ENCODE measurements around the gene TARM1. TPM values are rescaled to one million over a fixed set of nuclear protein-coding genes. Genes with fewer than 3 reads are reported as not detected.
A peak's percentile ranks its signal among the peaks of the same experiment; 100 is the strongest.

TARM1 gene
- total RNA-seq, 1 donor from 2014 or later = not detected

DNA sequence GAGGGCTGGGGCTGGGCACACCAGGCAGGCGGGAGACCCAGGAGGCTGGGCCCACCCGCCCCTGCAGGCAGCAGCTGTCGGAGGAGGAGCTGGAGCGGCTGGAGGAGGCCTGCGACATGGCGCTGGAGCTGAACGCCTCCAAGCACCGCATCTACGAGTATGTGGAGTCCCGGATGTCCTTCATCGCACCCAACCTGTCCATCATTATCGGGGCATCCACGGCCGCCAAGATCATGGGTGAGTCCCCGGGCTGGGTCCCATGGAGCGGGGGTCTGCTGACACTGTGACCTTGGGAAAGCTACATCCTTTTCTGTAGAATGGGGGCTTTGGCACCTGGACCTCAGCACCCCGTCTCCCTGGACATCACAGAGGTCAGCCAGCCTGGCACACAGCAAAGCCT lies 42.5 kb upstream of the TARM1 start:
- Mint-ChIP-seq H3K9me3 (no peaks in the 10 kb centered on the region), H3K27ac (no peak overlapping the region), H3K4me1 (no peaks in the 10 kb centered on the region), H3K27me3 (ENCODE audit: insufficient read depth, low read depth) (peaks cover 3% of the 10 kb centered on the region), H3K4me3 (no peak overlapping the region), H3K36me3 (peaks cover 23% of the 10 kb centered on the region)
- TF ChIP-seq EZH2phosphoT487 (IDR thresholded peaks at IDR 0.05) (no peak), EZH2 (IDR thresholded peaks at IDR 0.05) (no peak)
- TF ChIP-seq, protein P1, sequence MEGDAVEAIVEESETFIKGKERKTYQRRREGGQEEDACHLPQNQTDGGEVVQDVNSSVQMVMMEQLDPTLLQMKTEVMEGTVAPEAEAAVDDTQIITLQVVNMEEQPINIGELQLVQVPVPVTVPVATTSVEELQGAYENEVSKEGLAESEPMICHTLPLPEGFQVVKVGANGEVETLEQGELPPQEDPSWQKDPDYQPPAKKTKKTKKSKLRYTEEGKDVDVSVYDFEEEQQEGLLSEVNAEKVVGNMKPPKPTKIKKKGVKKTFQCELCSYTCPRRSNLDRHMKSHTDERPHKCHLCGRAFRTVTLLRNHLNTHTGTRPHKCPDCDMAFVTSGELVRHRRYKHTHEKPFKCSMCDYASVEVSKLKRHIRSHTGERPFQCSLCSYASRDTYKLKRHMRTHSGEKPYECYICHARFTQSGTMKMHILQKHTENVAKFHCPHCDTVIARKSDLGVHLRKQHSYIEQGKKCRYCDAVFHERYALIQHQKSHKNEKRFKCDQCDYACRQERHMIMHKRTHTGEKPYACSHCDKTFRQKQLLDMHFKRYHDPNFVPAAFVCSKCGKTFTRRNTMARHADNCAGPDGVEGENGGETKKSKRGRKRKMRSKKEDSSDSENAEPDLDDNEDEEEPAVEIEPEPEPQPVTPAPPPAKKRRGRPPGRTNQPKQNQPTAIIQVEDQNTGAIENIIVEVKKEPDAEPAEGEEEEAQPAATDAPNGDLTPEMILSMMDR (IDR thresholded peaks at IDR 0.05) = no peak
- Histone ChIP-seq H4K20me1 (ENCODE audit: low read depth) (no peaks in the 10 kb centered on the region), H3K27ac (no peak overlapping the region), H3K4me3 (no peak overlapping the region), H3F3A (ENCODE audit: low read depth) (no peaks in the 10 kb centered on the region), H3K4me1 (no peaks in the 10 kb centered on the region), H3K9me3 (ENCODE audit: low read depth) (no peaks in the 10 kb centered on the region), H2AFZ (replicated peaks) (no peak overlapping the region), H3K27me3 (no peaks in the 10 kb centered on the region), H3K9ac (no peak overlapping the region), H3K36me3 (no peaks in the 10 kb centered on the region), H3K4me2 (no peak overlapping the region), H3K79me2 (ENCODE audit: low read depth) (no peaks in the 10 kb centered on the region)
- no peak for DNase-seq (ENCODE audit: low spot score)

GRCh38 chr19:54121259-54121658 lies 40.1 kb upstream of the TARM1 start:
- peaks cover 11% of the 10 kb centered on the region for H3K79me2 ChIP-seq (ENCODE audit: low read depth)
- peaks cover 9% of the 10 kb centered on the region for H3K4me1 Mint-ChIP-seq
- TF ChIP-seq, protein P1 (IDR thresholded peaks at IDR 0.05) = no peak
- TF ChIP-seq EZH2phosphoT487 (IDR thresholded peaks at IDR 0.05) = no peak
- no peak for TF ChIP-seq EZH2 (IDR thresholded peaks at IDR 0.05)
- H3K4me3 Mint-ChIP-seq = no peak overlapping the region
- no peak overlapping the region for H3K9ac ChIP-seq
- no peak overlapping the region for H3K4me2 ChIP-seq
- H3K36me3 ChIP-seq = no peaks in the 10 kb centered on the region
- H3K27me3 Mint-ChIP-seq (ENCODE audit: insufficient read depth, low read depth) = peaks cover 7% of the 10 kb centered on the region
- no peaks in the 10 kb centered on the region for H3F3A ChIP-seq (ENCODE audit: low read depth)
- H3K9me3 Mint-ChIP-seq = no peaks in the 10 kb centered on the region
- DNase-seq (ENCODE audit: low spot score) = no peak
- H3K36me3 Mint-ChIP-seq = peaks cover 15% of the 10 kb centered on the region
- H3K27me3 ChIP-seq = no peaks in the 10 kb centered on the region
- peaks cover 7% of the 10 kb centered on the region for H4K20me1 ChIP-seq (ENCODE audit: low read depth)
- no peak overlapping the region for H3K27ac Mint-ChIP-seq
- H3K27ac ChIP-seq = no peak overlapping the region
- no peaks in the 10 kb centered on the region for H3K9me3 ChIP-seq (ENCODE audit: low read depth)
- no peak overlapping the region for H3K4me3 ChIP-seq
- H3K4me1 ChIP-seq = peaks cover 3% of the 10 kb centered on the region
- no peak overlapping the region for H2AFZ ChIP-seq (replicated peaks)

DNA sequence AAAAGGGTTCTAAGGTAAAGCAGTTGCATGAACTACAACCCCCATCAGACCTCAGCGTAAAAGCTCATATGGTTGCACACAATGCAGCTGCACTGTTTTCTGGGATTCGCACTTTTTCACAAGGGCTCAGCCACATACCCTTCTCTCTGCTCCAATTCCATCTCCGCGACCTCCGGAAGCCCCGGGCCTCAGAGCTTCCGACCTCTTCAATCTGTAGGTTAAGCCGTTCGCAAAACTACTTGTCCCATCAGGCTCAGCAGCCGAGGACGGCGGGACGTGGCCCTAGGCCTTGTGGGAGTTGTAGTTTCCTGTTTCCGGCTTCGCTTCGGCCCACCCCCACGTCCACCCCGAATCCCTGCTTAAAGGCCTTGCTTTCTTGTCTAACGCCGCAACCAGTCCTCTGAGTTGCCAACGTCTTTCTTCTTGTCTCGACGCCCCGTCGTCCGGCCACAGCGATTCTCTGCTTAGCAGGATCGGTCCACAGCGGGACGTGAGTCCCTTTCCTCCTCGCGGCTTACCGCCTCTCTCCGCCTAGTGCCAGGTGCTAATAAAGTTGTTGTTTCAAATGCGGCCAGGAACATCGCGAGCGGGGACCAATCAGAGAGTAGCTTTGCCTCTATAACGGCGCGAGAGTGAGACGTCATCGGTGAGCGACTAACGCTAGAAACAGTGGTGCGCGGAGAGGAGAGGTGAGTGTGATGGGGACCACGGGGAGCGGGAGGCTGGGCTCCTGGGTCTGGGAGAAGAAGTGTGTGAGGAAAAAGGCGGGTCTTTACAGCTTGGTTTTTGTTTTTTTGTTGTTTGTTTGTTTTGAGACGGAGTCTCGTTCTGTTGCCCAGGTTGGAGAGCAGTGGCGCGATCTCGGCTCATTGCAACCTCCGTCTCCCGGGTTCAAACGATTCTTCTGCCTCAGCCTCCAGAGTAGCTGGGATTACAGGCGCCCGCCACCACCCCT lies 34.2 kb upstream of the TARM1 start, which contains the start of the genes PRPF31 and TFPT:
TSS of gene PRPF31 (plus strand) at position 646 of the 955 bp plus-strand sequence. CDS start 2,525 bp downstream, outside the sequence.
TSS of gene TFPT (minus strand) at position 549 of the 955 bp plus-strand sequence. CDS start at position 161, 388 bp downstream.
- Mint-ChIP-seq H3K9me3 (no peaks in the 10 kb centered on the region), H3K4me3 (peak within 1 kb of the TSS; percentile 97), H3K36me3 (peaks cover 16% of the 10 kb centered on the region), H3K4me1 (peaks cover 25% of the 10 kb centered on the region), H3K27ac (peak within 1 kb of the TSS; percentile 46), H3K27me3 (ENCODE audit: insufficient read depth, low read depth) (peaks cover 12% of the 10 kb centered on the region)
- no peak within 1 kb of the TSS for H3K27ac ChIP-seq
- DNase-seq (ENCODE audit: low spot score) = peak; percentile 99
- peak within 1 kb of the TSS; percentile 90 for H3K4me2 ChIP-seq
- H3F3A ChIP-seq (ENCODE audit: low read depth) = peaks cover 5% of the 10 kb centered on the region
- peaks cover 13% of the 10 kb centered on the region for H4K20me1 ChIP-seq (ENCODE audit: low read depth)
- peak within 1 kb of the TSS; percentile 83 for H3K9ac ChIP-seq
- peak within 1 kb of the TSS; percentile 95 for H2AFZ ChIP-seq (replicated peaks)
- peaks cover 5% of the 10 kb centered on the region for H3K4me1 ChIP-seq
- no peaks in the 10 kb centered on the region for H3K27me3 ChIP-seq
- H3K79me2 ChIP-seq (ENCODE audit: low read depth) = peaks cover 23% of the 10 kb centered on the region
- TF ChIP-seq EZH2 (IDR thresholded peaks at IDR 0.05) (no peak), EZH2phosphoT487 (IDR thresholded peaks at IDR 0.05) (no peak)
- TF ChIP-seq, protein P1 (IDR thresholded peaks at IDR 0.05) = no peak
- peak within 1 kb of the TSS; percentile 75 for H3K4me3 ChIP-seq
- no peaks in the 10 kb centered on the region for H3K36me3 ChIP-seq
- H3K9me3 ChIP-seq (ENCODE audit: low read depth) = no peaks in the 10 kb centered on the region

Measured in neural progenitor cell (in vitro differentiated cells).